ENCODE data around the gene KAT14. TPM values are rescaled to one million over a fixed set of nuclear protein-coding genes. Genes with fewer than 3 reads are reported as not detected.
A peak's percentile ranks its signal among the peaks of the same experiment; 100 is the strongest.

KAT14 gene
- total RNA-seq, 1 donor from 2014 or later = 26.7 TPM

GRCh38 chr20:18138639-18139583, 1.2 kb downstream of the KAT14 start:
- no peak for DNase-seq (ENCODE audit: low spot score, unreplicated experiment)
- Mint-ChIP-seq H3K4me1 (ENCODE audit: low read depth) (peaks cover 28% of the 10 kb centered on the region), H3K4me3 (ENCODE audit: low read depth) (peak overlapping the region; percentile 86), H3K36me3 (ENCODE audit: insufficient read depth) (peaks cover 8% of the 10 kb centered on the region), H3K9me3 (ENCODE audit: low read depth) (no peaks in the 10 kb centered on the region), H3K27me3 (no peaks in the 10 kb centered on the region), H3K27ac (peak overlapping the region; percentile 87)
- no peak for TF ChIP-seq CTCF (IDR thresholded peaks at IDR 0.05; ENCODE audit: unreplicated experiment)

- no peak for DNase-seq (ENCODE audit: low spot score, unreplicated experiment)
- Mint-ChIP-seq H3K36me3 (ENCODE audit: insufficient read depth) (peaks cover 13% of the 10 kb centered on the region), H3K9me3 (ENCODE audit: low read depth) (no peaks in the 10 kb centered on the region), H3K4me1 (ENCODE audit: low read depth) (peaks cover 30% of the 10 kb centered on the region), H3K27me3 (no peaks in the 10 kb centered on the region), H3K27ac (peak overlapping the region; percentile 82), H3K4me3 (ENCODE audit: low read depth) (peak overlapping the region; percentile 86)
- no peak for TF ChIP-seq CTCF (IDR thresholded peaks at IDR 0.05; ENCODE audit: unreplicated experiment)
Measured at GRCh38 chr20:18139832-18140231, 2.2 kb downstream of the KAT14 start.

DNA sequence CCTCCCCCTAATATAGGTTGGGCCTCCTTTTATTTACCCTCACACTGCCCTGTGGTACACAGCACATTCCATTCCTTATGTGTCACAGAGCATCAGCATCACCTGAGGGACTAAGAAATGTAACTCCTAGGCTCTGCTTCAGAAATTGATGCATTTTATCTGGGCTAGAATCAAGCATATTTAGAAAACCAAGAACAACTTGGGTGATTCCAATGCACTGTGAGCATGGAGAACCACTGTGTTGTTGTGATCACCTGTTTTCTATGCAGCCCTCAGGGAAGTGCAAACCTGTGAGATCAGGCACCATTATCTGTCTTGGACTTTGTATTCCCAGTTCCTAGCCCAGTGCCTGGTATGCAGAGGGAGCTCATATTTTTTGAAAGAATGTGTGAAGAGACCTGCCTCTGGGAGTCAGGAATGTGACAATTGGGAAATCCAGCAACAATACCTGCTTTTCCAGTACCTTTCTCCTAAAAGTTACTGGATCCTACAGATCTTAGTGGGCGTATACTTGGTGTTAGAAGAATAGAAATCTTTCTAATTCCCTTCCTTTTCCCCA, 7.0 kb downstream of the KAT14 start:
- peaks cover 25% of the 10 kb centered on the region for H3K36me3 Mint-ChIP-seq (ENCODE audit: insufficient read depth)
- H3K27ac Mint-ChIP-seq = peak overlapping the region; percentile 96
- no peak for TF ChIP-seq CTCF (IDR thresholded peaks at IDR 0.05; ENCODE audit: unreplicated experiment)
- no peak for DNase-seq (ENCODE audit: low spot score, unreplicated experiment)
- no peak overlapping the region for H3K4me3 Mint-ChIP-seq (ENCODE audit: low read depth)
- peaks cover 21% of the 10 kb centered on the region for H3K4me1 Mint-ChIP-seq (ENCODE audit: low read depth)
- H3K9me3 Mint-ChIP-seq (ENCODE audit: low read depth) = no peaks in the 10 kb centered on the region
- H3K27me3 Mint-ChIP-seq = no peaks in the 10 kb centered on the region

- Mint-ChIP-seq H3K9me3 (ENCODE audit: low read depth) (no peaks in the 10 kb centered on the region), H3K4me1 (ENCODE audit: low read depth) (peaks cover 3% of the 10 kb centered on the region), H3K36me3 (ENCODE audit: insufficient read depth) (peaks cover 12% of the 10 kb centered on the region), H3K4me3 (ENCODE audit: low read depth) (no peak overlapping the region), H3K27ac (no peak overlapping the region), H3K27me3 (no peaks in the 10 kb centered on the region)
- no peak for DNase-seq (ENCODE audit: low spot score, unreplicated experiment)
- TF ChIP-seq CTCF (IDR thresholded peaks at IDR 0.05; ENCODE audit: unreplicated experiment) = no peak
Measured at GRCh38 chr20:18154342-18154741, 16.7 kb downstream of the KAT14 start.

DNA sequence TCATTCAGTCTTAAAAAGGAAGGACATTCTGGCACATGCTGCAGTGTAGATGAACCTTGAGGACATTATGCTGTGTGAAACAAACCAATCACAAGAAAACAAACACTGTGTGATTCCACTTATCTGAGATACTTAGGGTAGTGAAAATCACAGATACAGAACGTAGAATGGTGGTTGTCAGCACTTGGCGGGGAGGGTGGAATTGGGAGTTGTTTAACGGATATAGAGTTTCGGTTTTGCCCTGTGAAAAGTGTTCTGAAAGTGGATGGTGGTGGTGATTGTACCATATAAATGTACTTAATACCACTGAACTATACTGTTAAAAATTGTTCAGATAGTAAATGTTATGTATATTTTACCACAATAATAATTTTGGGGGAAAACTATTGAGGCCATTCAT, 18.4 kb downstream of the KAT14 start:
- TF ChIP-seq CTCF (IDR thresholded peaks at IDR 0.05; ENCODE audit: unreplicated experiment) = no peak
- DNase-seq (ENCODE audit: low spot score, unreplicated experiment) = no peak
- Mint-ChIP-seq H3K27me3 (no peaks in the 10 kb centered on the region), H3K27ac (no peak overlapping the region), H3K4me3 (ENCODE audit: low read depth) (no peak overlapping the region), H3K36me3 (ENCODE audit: insufficient read depth) (peaks cover 8% of the 10 kb centered on the region), H3K9me3 (ENCODE audit: low read depth) (no peaks in the 10 kb centered on the region), H3K4me1 (ENCODE audit: low read depth) (peaks cover 3% of the 10 kb centered on the region)

Measured in progenitor cell of endocrine pancreas (in vitro differentiated cells).